ENCODE measurements around the gene SLC35C1.

GRCh38 chr11:45800261-45800660, 4.7 kb upstream of the SLC35C1 start:
- TF ChIP-seq CTCF (IDR thresholded peaks at IDR 0.05; ENCODE audit: low read depth, low read length, poor library complexity, severe bottlenecking), result no peak
- no peak for TF ChIP-seq EZH2phosphoT487 (IDR thresholded peaks at IDR 0.05; ENCODE audit: borderline replicate concordance, low read length)

Data from DOHH2 (cell line).